CMK (cell line): ENCODE data around the gene SPATA46.
A peak's percentile ranks its signal among the peaks of the same experiment; 100 is the strongest.

Experiments
- DNase-seq: peaks from one replicate; pipeline ENCODE4 v3.0.0-alpha.2; 2010; ENCODE audit warnings: low read depth

SPATA46 gene

GRCh38 chr1:162374406-162374805 lies 2.2 kb downstream of the SPATA46 start:
- DNase-seq, result no peak

DNA sequence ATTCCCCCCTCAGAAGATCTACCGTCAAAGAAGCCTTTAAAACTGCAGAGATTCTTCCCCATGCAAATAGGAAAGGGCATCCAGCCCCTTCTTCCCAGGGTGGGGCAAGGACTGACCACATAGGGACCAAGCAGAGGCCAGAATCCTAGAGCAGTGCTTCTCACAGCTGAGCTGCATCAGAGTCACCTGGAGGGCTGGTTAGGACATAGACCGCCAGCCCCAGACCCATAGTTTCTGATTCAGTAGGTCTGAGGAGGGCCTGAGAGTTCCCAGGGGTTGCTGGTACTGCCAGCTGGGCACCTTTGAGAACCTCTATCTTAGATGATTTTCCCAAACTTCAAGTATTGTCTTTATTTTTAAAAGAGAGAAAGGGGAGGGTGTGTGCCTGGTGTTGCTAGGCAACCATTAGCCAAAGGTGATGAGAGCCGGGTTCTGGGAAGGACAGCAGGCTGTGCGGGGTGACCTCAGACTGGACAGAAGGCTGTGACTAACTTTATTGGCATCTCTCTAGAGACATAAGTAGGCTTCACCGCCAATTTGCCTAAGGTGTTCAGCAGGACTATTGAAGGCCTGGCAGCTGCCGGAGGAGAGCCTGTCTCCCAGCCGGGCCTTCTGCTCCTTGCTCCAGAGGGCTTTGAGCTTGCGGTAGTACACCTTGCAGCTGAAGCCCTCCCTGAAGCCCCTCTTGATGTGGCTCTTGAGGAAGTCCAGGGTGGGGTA lies 3.0 kb downstream of the SPATA46 start:
- DNase-seq, result no peak

GRCh38 chr1:162373072-162373427 lies 3.6 kb downstream of the SPATA46 start:
- DNase-seq, result no peak

DNA sequence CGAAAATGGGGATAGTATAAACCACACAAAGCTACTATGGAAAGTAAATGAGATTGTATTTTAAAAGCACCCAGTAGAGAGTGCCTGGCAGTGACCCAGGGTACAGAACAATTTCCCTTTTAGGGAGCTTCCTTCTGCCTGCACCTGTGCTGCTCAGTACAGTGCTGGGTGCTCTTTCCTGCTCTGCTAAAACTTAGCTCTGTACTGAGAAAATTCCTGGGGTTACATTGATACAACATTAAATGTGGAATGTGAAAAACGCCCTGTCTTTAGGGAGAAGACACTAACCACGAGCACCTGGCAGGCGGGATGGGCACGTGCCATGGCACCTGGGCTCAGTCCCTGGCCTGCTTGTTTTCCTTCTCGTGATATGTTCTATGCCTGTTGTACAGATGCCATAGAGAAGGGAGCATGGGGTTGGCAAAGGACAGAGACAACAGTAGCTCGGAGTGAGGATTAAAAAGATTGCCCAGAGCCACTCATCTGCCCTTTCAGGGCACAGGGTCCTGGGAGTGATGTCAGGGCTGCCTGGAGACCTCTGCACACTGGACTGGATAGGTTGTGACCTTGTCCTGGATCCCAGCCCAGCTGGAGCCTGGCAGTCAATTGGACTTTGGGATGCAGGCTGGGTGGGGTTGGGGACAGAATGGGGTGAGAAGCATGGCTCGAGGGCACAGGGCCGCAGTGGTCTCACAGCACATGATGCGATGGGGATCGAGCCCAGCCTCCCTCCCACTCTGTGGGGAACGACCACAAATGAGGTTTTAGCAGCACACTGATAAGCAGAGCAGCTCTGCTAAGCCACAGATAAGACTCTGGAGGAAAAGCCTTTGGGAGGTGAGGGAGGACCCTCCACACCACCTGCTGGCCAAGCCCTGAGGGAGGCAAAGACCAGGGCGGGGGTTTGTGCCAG lies 4.2 kb downstream of the SPATA46 start:
- peak; percentile 96 for DNase-seq

- DNase-seq, result no peak
These were observed 5.0 kb downstream of the SPATA46 start for GRCh38 chr1:162371611-162372010.

GRCh38 chr1:162370721-162371120 lies 5.9 kb downstream of the SPATA46 start:
- DNase-seq, result no peak

- no peak for DNase-seq
These were observed 6.5 kb downstream of the SPATA46 start for GRCh38 chr1:162370161-162370560.

GRCh38 chr1:162369571-162369970 lies 7.1 kb downstream of the SPATA46 start:
- DNase-seq, result no peak

DNA sequence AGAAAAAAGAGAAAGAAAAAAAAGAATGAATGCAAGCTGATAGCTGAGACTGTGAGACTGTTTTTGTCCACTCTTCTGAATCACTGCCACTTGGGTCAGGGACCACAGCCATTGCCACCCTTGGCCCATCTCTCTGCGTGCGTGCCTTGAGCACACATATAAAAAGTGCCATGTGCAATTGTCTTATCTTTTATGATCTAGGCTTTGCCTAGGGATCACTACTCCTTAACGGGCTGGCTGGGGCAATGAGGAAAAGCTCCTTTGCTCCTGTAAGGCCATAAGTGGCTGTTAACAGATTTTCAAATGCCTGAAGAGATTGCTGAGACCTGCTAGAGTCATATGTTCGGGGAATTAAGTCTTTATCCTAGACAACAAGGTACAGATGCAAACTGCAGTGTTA lies 8.2 kb downstream of the SPATA46 start:
- DNase-seq, result no peak

GRCh38 chr1:162367772-162368171 lies 8.9 kb downstream of the SPATA46 start:
- DNase-seq, result no peak

DNA sequence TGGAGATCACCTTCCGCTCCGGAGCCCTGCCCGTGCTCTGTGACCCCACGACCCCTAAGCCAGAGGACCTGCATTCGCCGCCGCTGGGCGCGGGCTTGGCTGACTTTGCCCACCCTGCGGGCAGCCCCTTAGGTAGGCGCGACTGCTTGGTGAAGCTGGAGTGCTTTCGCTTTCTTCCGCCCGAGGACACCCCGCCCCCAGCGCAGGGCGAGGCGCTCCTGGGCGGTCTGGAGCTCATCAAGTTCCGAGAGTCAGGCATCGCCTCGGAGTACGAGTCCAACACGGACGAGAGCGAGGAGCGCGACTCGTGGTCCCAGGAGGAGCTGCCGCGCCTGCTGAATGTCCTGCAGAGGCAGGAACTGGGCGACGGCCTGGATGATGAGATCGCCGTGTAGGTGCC lies 9.6 kb downstream of the SPATA46 start:
- no peak for DNase-seq

GRCh38 chr1:162366671-162367070 lies 10.0 kb downstream of the SPATA46 start:
- DNase-seq, result no peak

DNA sequence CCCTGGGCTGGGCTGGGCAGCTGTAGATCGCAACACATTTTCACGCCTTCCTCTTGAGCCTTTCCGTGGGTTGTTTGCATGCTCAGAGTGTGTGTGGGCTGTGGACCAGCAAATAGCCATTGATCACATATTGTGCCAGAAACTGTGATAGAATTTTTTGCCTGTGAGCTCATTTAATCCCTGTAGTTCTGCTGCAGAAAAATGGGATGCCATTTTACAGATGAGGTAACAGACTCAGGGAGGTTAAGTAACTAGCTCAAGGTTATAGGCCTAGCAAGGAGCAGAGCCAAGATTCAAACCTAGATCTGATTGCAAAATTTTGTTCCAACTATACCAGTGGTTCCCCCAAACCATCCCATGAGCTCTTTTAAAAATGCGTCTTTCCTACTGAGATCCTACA lies 10.5 kb downstream of the SPATA46 start:
- no peak for DNase-seq

DNA sequence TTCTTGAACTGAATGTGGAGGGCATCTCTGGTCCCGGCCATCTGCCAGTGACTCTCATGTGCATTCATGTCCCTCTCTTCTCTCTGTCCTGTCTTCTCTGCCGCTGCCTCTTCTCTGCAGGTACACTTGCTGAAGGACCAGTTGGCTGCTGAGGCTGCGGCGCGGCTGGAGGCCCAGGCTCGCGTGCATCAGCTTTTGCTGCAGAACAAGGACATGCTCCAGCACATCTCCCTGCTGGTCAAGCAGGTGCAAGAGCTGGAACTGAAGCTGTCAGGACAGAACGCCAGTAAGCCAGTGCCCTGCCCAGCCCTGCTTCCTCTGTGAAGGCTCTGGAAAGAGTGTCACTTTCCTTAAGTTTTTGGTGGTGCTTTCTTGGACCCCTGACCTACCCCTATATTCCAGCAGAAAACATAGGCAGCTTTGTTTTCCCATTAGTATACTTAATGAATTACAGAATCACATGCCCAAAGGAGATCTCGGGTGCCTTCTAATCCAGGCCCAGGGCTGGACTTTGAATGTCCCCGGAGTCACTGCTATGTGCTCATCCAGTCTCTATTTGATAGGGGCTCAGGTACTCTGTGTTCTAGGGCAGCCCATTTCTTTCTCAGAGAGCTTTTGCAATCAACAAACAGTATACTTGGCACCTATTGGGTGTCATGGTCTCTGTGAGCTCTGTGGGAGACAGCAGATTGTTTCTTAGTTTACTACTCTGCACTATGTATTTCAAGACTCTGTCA lies 11.2 kb downstream of the SPATA46 start:
- DNase-seq, result no peak

DNA sequence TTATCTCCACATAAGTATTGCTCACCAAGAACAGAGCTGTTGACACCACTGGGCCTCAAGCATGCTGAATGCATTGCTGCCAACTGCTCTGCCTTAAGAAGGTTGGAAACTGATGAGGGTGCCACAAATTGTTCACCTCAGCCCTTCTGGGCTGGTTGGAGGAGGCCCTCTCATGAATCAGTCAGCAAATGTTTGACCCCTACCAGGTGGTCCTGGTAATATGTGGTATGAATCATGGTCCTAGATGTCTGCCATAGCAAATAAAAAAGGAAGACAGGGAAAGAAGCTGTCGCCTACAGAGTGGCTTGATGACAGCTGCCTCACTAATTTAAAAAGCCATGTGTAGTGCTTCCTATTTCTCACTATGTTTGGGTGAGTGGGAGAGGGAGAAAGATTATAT lies 12.2 kb downstream of the SPATA46 start:
- no peak for DNase-seq

DNA sequence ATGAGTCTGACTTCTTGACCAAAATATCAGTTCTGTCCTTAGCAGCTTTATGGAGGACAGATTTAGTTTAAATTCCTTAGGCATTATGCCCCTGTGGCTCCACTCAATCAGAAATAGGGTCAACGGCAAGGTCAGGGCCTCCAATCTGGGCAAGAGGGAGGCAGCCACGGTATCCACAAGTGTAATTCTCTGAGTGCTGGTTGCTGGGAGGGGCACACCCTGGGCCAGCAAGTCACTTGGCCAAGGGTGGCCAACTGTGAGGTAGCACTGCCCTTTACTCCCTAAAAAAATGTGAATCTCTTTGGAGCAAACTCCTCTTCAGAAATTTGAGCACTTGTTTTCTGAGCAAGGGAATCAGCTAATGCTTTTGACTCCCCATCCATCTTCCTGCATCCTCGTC lies 12.8 kb downstream of the SPATA46 start:
- DNase-seq, result no peak

DNA sequence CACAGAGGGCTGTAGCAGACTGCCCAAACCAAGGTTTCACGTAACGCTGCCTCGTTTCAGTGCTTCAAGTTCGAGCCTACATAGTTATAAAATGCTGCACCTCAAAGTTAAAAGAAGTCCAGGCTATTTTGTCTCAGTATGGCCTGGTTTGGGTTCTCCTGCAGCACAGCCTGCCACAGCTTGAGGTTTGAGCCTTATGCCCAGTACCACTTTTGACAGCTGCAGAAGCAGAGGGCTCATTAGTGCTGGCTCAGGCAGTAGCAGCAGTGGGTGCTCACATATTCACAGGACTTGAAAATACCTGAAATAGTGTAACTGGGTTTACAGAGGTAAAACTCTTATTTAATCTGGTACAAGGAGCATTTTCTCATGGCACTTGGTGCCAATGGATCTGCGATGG lies 15.3 kb downstream of the SPATA46 start:
- DNase-seq, result no peak

DNA sequence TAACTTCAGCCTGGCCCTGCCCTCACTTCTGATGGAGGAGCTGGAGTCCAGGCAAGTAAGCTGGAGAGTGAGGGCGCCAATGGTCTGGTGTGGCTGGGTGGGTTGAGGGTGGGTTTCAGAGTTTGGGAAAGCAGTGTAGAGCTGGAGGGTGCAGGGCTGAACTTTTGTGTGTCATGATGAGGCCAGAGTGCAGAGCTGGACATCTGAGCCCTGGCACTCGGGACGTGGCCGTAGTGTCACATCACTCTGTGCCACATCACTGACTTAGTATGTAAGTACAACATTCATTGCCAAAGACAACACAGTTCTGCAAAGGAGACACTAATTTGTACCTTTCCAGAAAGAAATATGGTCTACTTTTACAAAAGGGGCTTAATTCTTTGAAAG lies 15.8 kb downstream of the SPATA46 start:
- no peak for DNase-seq

DNA sequence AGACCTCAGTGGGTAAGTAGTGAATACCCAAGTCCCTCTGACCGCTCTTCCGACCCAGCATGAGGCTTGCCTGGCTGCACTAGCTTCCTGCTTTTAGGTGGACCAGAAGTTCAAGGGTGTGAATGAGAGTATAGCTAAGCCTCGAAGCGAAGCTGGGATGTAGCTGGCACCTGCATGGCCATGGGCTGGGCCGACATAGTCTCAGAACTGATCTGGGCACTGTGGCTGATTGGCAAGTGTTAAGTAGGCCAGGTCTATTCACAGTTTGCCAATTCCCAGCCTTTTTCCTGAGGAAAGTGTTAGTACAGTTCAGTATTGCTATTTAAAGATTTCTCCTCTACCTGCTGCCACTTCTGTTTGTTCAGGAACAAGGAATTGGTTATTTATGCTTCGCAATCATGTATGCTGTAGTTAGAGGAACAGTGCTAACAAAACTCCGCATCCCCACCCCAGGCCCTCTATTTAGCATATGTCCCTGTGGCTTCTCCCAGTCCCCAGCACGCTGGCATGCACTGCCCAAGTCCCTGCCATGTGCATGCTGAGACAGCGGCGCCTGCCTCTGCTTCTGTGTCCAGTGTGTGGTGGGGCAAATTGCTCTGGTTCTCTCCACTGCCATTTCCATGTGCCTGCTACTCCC lies 16.3 kb downstream of the SPATA46 start:
- DNase-seq, result no peak

GRCh38 chr1:162359523-162360236 lies 17.0 kb downstream of the SPATA46 start:
- DNase-seq, result no peak

GRCh38 chr1:162358928-162359327 lies 17.7 kb downstream of the SPATA46 start:
- DNase-seq, result no peak
